Mesothelial cell of epicardium (in vitro differentiated cells): ENCODE results near the gene PPP1R14D. TPM values are rescaled to one million over a fixed set of nuclear protein-coding genes. Genes with fewer than 3 reads are reported as not detected.
A peak's percentile ranks its signal among the peaks of the same experiment; 100 is the strongest.

Source experiments
- DNase-seq, 2 experiments: peaks; one replicate each; pipeline ENCODE4 v3.0.0; 2021; ENCODE audit warnings: low spot score in 2 of 2; ENCODE audit not compliant: unreplicated experiment in 2 of 2
- H3K27ac Mint-ChIP-seq: 2 replicates; pipeline ENCODE4 v1.8.0; 2021; ENCODE audit warnings: mixed read lengths
- H3K27me3 Mint-ChIP-seq: 2 replicates; pipeline ENCODE4 v1.8.0; 2021; ENCODE audit warnings: low read depth, mixed read lengths
- H3K36me3 Mint-ChIP-seq: 2 replicates; pipeline ENCODE4 v1.8.0; 2021; ENCODE audit warnings: mixed read lengths
- H3K4me1 Mint-ChIP-seq: 2 replicates; pipeline ENCODE4 v1.8.0; 2021; ENCODE audit warnings: mixed read lengths
- H3K4me3 Mint-ChIP-seq: 2 replicates; pipeline ENCODE4 v1.8.0; 2021; ENCODE audit warnings: mild to moderate bottlenecking, moderate library complexity, mixed read lengths
- H3K9me3 Mint-ChIP-seq: 2 replicates; pipeline ENCODE4 v1.8.0; 2021; ENCODE audit warnings: mixed read lengths
- total RNA-seq: library from RNA; stranded (reverse); gene quantifications from 3 replicates; pipeline ENCODE4 v1.2.1, GENCODE V29; 2021
- TF ChIP-seq, protein P1 (sequence below): fragments of 200-600 bp; sonication (generic); IDR thresholded peaks from one replicate; pipeline ENCODE4 v1.5.0; 2021; ENCODE audit warnings: antibody characterized with exemption; ENCODE audit not compliant: unreplicated experiment

PPP1R14D gene
- total RNA-seq, 1 donor from 2014 or later: 1.7 TPM

GRCh38 chr15:40769274-40770146 is 59.0 kb downstream of the PPP1R14D start, which contains the start of gene C15orf62:
TSS of gene C15orf62 (plus strand) at chr15:40769980. CDS start at chr15:40770496, 516 bp downstream.
- peak in 1 of 2 experiments; percentile 51 for DNase-seq

GRCh38 chr15:40768521-40769273 is 59.8 kb downstream of the PPP1R14D start:
- no peak for DNase-seq
- Mint-ChIP-seq H3K36me3 (peaks cover 4% of the 10 kb centered on the region), H3K9me3 (no peaks in the 10 kb centered on the region), H3K27ac (peak overlapping the region; percentile 92), H3K4me1 (peaks cover 37% of the 10 kb centered on the region), H3K27me3 (no peaks in the 10 kb centered on the region), H3K4me3 (no peak overlapping the region)
- TF ChIP-seq, protein P1, sequence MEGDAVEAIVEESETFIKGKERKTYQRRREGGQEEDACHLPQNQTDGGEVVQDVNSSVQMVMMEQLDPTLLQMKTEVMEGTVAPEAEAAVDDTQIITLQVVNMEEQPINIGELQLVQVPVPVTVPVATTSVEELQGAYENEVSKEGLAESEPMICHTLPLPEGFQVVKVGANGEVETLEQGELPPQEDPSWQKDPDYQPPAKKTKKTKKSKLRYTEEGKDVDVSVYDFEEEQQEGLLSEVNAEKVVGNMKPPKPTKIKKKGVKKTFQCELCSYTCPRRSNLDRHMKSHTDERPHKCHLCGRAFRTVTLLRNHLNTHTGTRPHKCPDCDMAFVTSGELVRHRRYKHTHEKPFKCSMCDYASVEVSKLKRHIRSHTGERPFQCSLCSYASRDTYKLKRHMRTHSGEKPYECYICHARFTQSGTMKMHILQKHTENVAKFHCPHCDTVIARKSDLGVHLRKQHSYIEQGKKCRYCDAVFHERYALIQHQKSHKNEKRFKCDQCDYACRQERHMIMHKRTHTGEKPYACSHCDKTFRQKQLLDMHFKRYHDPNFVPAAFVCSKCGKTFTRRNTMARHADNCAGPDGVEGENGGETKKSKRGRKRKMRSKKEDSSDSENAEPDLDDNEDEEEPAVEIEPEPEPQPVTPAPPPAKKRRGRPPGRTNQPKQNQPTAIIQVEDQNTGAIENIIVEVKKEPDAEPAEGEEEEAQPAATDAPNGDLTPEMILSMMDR: no peak

More at GRCh38 chr15:40769274-40770146, 59.0 kb downstream of the PPP1R14D start, which contains the start of gene C15orf62:
- Mint-ChIP-seq H3K9me3 (no peaks in the 10 kb centered on the region), H3K27ac (peak within 1 kb of the TSS; percentile 92), H3K4me3 (no peak within 1 kb of the TSS), H3K36me3 (peaks cover 8% of the 10 kb centered on the region), H3K4me1 (peaks cover 34% of the 10 kb centered on the region), H3K27me3 (no peaks in the 10 kb centered on the region)
- TF ChIP-seq, protein P1: no peak

- TF ChIP-seq, protein P1: no peak
- Mint-ChIP-seq H3K9me3 (no peaks in the 10 kb centered on the region), H3K36me3 (peaks cover 2% of the 10 kb centered on the region), H3K27ac (no peak overlapping the region), H3K27me3 (no peaks in the 10 kb centered on the region), H3K4me1 (peaks cover 44% of the 10 kb centered on the region), H3K4me3 (no peak overlapping the region)
- no peak for DNase-seq
These were observed 60.5 kb downstream of the PPP1R14D start for GRCh38 chr15:40767838-40768500.

- TF ChIP-seq, protein P1: no peak
- DNase-seq: no peak
- H3K27me3 Mint-ChIP-seq: no peaks in the 10 kb centered on the region
- no peaks in the 10 kb centered on the region for H3K9me3 Mint-ChIP-seq
- no peak overlapping the region for H3K27ac Mint-ChIP-seq
- peaks cover under 1% of the 10 kb centered on the region for H3K36me3 Mint-ChIP-seq
- H3K4me1 Mint-ChIP-seq: peaks cover 45% of the 10 kb centered on the region
- H3K4me3 Mint-ChIP-seq: no peak overlapping the region
These were observed 61.3 kb downstream of the PPP1R14D start for GRCh38 chr15:40766906-40767837.
